Gastroesophageal sphincter (tissue), 3 donors: ENCODE results near the gene BUD31.

Experiments used
- EP300 ChIP-seq: sonication (generic); formaldehyde crosslinking; IDR thresholded peaks from one replicate; pipeline ENCODE4 v1.6.1; 2017; ENCODE audit warnings: antibody characterized with exemption, mild to moderate bottlenecking
- POLR2A ChIP-seq, 2 donors: fragments of 450-650 bp; IDR thresholded peaks; one replicate each; pipeline ENCODE4 v1.6.1; 2017; ENCODE audit warnings: antibody characterized with exemption in 2 of 2, mild to moderate bottlenecking in 2 of 2, moderate library complexity in 1 of 2
- TF ChIP-seq, protein P1 (sequence below), 4 experiments: fragments of 200-600 bp in 2 of 4; fragments of 450-650 bp in 2 of 4; sonication (generic) in 1 of 4; IDR thresholded peaks; one replicate each; pipeline ENCODE4 v1.5.1; 2017 to 2019; ENCODE audit warnings: antibody characterized with exemption in 4 of 4, mild to moderate bottlenecking in 2 of 4, moderate library complexity in 2 of 4

DNA sequence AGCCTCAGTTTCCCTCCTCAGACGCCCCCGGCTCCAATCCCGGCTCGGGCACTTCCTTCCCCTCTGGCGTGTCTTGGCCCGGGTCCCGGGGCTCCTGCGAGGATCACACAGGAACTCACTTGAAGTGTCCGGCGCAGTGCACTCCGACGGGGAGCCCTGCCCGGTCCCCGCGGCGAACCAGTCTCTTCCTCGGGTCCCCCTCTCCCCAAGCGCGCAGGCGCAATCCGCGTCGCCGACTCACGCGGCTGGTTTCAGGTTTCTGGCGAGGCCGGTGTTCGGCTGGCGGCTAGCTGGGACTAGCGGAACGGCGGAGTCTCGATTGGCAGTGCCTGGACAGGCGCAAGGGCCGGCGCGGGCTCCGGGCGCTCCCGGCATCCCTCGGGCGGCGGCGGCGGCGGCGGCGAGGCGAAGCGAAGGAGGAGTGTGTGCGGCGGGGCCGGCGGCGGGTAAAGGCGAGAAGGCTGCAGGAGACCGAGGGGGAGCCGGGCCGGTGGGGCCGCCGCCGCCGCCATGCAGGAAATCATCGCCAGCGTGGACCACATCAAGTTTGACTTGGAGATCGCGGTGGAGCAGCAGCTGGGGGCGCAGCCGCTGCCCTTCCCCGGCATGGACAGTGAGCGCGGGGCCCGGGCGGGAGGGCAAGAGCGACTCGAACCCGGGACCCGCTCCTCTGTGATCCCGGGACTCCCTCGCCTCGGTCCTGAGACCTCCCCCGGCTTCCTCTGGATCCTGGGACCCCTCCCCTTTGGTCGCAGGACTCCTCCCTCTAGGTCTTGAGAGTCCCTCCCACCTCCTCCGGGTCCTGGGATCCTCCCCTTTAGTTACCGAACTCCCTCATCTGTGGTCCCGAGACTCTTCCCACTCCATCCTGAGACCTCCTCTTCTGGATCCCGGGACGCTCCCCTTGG lies 30.1 kb downstream of the BUD31 start, which contains the start of the genes CPSF4 and PTCD1:
- TF ChIP-seq, protein P1, sequence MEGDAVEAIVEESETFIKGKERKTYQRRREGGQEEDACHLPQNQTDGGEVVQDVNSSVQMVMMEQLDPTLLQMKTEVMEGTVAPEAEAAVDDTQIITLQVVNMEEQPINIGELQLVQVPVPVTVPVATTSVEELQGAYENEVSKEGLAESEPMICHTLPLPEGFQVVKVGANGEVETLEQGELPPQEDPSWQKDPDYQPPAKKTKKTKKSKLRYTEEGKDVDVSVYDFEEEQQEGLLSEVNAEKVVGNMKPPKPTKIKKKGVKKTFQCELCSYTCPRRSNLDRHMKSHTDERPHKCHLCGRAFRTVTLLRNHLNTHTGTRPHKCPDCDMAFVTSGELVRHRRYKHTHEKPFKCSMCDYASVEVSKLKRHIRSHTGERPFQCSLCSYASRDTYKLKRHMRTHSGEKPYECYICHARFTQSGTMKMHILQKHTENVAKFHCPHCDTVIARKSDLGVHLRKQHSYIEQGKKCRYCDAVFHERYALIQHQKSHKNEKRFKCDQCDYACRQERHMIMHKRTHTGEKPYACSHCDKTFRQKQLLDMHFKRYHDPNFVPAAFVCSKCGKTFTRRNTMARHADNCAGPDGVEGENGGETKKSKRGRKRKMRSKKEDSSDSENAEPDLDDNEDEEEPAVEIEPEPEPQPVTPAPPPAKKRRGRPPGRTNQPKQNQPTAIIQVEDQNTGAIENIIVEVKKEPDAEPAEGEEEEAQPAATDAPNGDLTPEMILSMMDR (IDR thresholded peaks at IDR 0.05) = peak in 1 of 4 experiments; percentile 31
- TF ChIP-seq EP300 = no peak
- TF ChIP-seq POLR2A (IDR thresholded peaks at IDR 0.05) = peak; percentile 60 to 70
